A204.1 (cell line): Measurements from ENCODE around the gene WWC1.

ENCODE experiments used
- FAIRE-seq: peaks from 2 replicates; lab custom pipeline; 2012; peaks lifted over from hg19 to GRCh38; lab: Jason Lieb, UNC

WWC1 gene

GRCh38 chr5:168494057-168494555 lies 202.7 kb downstream of the WWC1 start:
- FAIRE-seq = no peak

GRCh38 chr5:168502563-168503237 lies 211.3 kb downstream of the WWC1 start:
- FAIRE-seq = no peak

DNA sequence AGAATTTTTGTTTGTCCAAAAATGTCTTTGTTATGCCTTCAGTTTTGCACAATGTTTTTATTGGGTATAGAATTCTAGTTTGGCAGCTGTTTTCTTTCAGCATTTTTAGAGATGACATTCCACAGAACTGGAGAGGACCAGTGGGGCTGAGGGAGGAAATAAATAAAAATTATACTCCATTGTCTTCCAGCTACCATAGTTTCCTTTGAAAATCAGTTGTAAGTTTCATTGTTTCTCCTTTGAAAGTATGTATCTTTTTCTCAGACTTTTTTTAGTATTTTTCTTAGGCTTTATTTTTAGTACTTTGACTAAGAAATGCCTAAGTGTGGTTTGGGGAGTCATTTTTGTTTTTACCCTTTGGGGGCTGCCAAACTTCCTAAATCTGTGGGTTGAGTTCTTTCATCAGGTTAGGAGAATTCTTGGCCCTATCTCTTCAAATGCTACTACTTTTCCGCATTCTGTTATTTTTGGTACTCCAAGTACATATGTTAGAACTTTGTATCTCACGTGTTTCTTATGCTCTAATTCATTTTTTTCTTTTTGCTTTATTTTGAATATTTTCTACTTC lies 222.5 kb downstream of the WWC1 start:
- FAIRE-seq = no peak
